Smooth muscle cell (in vitro differentiated cells): ENCODE results near the gene POU2F2. TPM values are rescaled to one million over a fixed set of nuclear protein-coding genes. Genes with fewer than 3 reads are reported as not detected.

Experiments
- DNase-seq: peaks from one replicate; lab custom pipeline; 2025; ENCODE audit not compliant: unreplicated experiment; lab: John Stamatoyannopoulos, UW
- H2AFZ ChIP-seq: fragments of 200-600 bp; sonication (generic); 2 replicates; pipeline ENCODE4 v1.6.0; 2016; ENCODE audit warnings: antibody characterized with exemption, low read depth, mild to moderate bottlenecking
- H3F3A ChIP-seq: fragments of 200-600 bp; sonication (generic); 2 replicates; pipeline ENCODE4 v1.6.0; 2017; ENCODE audit warnings: antibody characterized with exemption, low read depth
- H3K27ac ChIP-seq: fragments of 200-600 bp; sonication (generic); 2 replicates; pipeline ENCODE4 v1.5.1; 2016; ENCODE audit warnings: low read depth, mild to moderate bottlenecking
- H3K27me3 ChIP-seq: fragments of 200-600 bp; sonication (generic); 2 replicates; pipeline ENCODE4 v1.6.1; 2016; ENCODE audit warnings: low read depth, mild to moderate bottlenecking
- H3K36me3 ChIP-seq: fragments of 200-600 bp; sonication (generic); 2 replicates; pipeline ENCODE4 v1.5.1; 2016; ENCODE audit warnings: low read depth
- H3K4me1 ChIP-seq: fragments of 200-600 bp; sonication (generic); 2 replicates; pipeline ENCODE4 v1.5.1; 2016; ENCODE audit warnings: low read depth
- H3K4me2 ChIP-seq: fragments of 200-600 bp; sonication (generic); 2 replicates; pipeline ENCODE4 v1.6.0; 2016; ENCODE audit warnings: mild to moderate bottlenecking
- H3K4me3 ChIP-seq: fragments of 200-600 bp; sonication (generic); 2 replicates; pipeline ENCODE4 v1.5.1; 2016; ENCODE audit warnings: mild to moderate bottlenecking
- H3K79me2 ChIP-seq: fragments of 200-600 bp; sonication (generic); 2 replicates; pipeline ENCODE4 v1.6.0; 2016; ENCODE audit warnings: low read depth, mild to moderate bottlenecking
- H3K9ac ChIP-seq: fragments of 200-600 bp; sonication (generic); 2 replicates; pipeline ENCODE4 v1.6.0; 2016; ENCODE audit warnings: low read depth
- H3K9me3 ChIP-seq: fragments of 200-600 bp; sonication (generic); replicated peaks from 2 replicates; pipeline ENCODE4 v1.5.1; 2016; ENCODE audit warnings: low read depth
- H4K20me1 ChIP-seq: fragments of 200-600 bp; sonication (generic); 2 replicates; pipeline ENCODE4 v1.6.0; 2016; ENCODE audit warnings: low read depth
- WGBS: methylation state at CpG from one replicate; pipeline ENCODE4 v1.1.7; 2016; ENCODE audit warnings: low lambda C conversion rate; 5-methylcytosine and 5-hydroxymethylcytosine counted together
- polyA plus RNA-seq: library from polyadenylated mRNA; unstranded; fragments of >200 nt; fragmentation: Nextera tagmentation; extraction: Ambion mirVana; gene quantifications from 2 replicates; pipeline ENCODE4 v1.2.1, GENCODE V29; 2016
- total RNA-seq: library from RNA; depleted of rRNA; stranded (reverse); fragments of >200 nt; gene quantifications from 2 replicates; pipeline ENCODE4 v1.2.3, GENCODE V29; 2014
- TF ChIP-seq, protein P1 (sequence below): fragments of 200-600 bp; sonication (generic); IDR thresholded peaks from 2 replicates; pipeline ENCODE4 v1.5.1; 2017; ENCODE audit warnings: borderline replicate concordance, mild to moderate bottlenecking, antibody characterized with exemption; ENCODE audit not compliant: insufficient read depth, poor library complexity, severe bottlenecking

POU2F2 gene
- total and polyA plus RNA-seq, 2 experiments from 2014 or later: 0.99 to 6.3 TPM

DNA sequence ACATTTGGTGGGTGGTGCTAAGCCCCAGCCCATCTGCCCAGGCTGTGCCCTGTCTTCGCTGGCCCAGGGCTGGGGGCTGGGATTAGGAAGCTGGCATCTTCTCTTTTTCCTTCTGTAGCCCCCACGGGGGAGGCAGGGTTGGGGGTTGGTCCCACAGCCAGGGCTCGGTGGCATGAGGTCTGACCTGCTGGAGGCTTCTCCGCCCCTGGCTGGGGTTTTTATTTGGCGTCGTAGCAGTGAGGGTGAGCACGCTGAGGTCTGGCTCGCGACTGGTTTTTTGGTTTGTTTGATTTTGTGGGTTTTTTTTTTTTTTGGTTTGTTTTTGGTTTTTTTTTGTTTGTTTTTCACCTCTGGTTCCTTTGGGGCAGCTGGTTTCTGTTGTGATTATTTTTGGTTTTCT lies 41.6 kb downstream of the POU2F2 start:
- Histone ChIP-seq H4K20me1 (no peaks in the 10 kb centered on the region), H3K9me3 (no peaks in the 10 kb centered on the region), H3K9ac (no peak overlapping the region), H3K27ac (no peak overlapping the region), H2AFZ (no peak overlapping the region), H3K27me3 (no peaks in the 10 kb centered on the region), H3K4me3 (no peak overlapping the region), H3K79me2 (no peaks in the 10 kb centered on the region), H3F3A (no peaks in the 10 kb centered on the region), H3K4me2 (no peak overlapping the region), H3K36me3 (no peaks in the 10 kb centered on the region), H3K4me1 (peaks cover 6% of the 10 kb centered on the region)
- TF ChIP-seq, protein P1, sequence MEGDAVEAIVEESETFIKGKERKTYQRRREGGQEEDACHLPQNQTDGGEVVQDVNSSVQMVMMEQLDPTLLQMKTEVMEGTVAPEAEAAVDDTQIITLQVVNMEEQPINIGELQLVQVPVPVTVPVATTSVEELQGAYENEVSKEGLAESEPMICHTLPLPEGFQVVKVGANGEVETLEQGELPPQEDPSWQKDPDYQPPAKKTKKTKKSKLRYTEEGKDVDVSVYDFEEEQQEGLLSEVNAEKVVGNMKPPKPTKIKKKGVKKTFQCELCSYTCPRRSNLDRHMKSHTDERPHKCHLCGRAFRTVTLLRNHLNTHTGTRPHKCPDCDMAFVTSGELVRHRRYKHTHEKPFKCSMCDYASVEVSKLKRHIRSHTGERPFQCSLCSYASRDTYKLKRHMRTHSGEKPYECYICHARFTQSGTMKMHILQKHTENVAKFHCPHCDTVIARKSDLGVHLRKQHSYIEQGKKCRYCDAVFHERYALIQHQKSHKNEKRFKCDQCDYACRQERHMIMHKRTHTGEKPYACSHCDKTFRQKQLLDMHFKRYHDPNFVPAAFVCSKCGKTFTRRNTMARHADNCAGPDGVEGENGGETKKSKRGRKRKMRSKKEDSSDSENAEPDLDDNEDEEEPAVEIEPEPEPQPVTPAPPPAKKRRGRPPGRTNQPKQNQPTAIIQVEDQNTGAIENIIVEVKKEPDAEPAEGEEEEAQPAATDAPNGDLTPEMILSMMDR: no peak
- WGBS: 78% methylated on average over 9 of the region's 9 CpGs
- DNase-seq: no peak

DNA sequence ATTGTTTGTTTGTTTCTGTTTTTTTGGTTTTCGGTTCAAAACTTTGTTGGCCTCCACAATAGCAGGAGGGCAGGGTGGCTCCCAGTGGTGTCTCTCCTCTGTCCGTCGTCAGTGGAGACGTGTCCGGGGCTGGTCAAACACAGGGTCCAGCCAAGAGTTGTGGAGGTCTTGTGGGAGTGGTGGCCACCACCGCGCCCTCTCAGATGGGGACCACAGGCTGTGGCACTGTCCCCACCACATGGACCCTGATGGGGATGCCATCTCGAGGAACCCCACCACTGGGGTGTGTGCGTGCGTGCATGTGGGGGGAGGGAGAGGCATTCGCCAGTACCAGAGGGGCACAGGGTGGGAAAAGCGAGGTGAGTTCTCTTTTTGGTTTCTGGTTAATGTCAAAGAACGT lies 42.5 kb downstream of the POU2F2 start:
- no peak overlapping the region for H3K9ac ChIP-seq
- H2AFZ ChIP-seq: no peak overlapping the region
- TF ChIP-seq, protein P1: no peak
- no peak overlapping the region for H3K4me2 ChIP-seq
- no peak overlapping the region for H3K4me3 ChIP-seq
- H3F3A ChIP-seq: peaks cover 3% of the 10 kb centered on the region
- H3K4me1 ChIP-seq: peaks cover 6% of the 10 kb centered on the region
- H3K27me3 ChIP-seq: no peaks in the 10 kb centered on the region
- no peaks in the 10 kb centered on the region for H4K20me1 ChIP-seq
- 97% methylated on average over 13 of the region's 13 CpGs for WGBS
- H3K27ac ChIP-seq: no peak overlapping the region
- H3K9me3 ChIP-seq: no peaks in the 10 kb centered on the region
- no peaks in the 10 kb centered on the region for H3K36me3 ChIP-seq
- DNase-seq: no peak
- H3K79me2 ChIP-seq: no peaks in the 10 kb centered on the region

DNA sequence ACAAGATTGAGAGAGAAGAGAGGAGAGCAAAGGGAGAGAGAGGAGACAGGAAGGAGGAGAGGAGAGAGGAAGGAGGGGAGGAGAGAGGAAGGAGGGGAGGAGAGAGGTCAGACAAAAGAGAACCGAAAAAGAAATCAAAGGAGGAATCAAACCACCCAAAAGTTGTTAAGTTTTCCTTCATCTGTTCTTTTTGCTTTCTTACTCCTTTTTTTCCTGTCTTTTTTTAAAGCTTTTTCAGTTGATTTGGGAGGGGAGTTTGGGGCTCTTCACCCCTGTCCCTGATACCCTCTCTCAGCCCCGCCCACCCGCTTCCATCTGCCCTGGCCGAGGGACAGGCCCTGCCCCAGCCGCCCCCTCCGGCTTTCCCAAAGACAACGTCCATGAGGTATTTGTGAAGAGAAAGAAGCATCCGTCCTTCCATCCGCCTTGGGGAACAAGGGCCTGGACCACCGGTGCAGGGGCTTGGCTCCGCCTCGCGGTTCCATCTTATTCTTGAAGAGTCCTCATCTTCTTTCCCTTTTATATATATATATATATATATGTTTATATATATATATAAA lies 43.0 kb downstream of the POU2F2 start:
- Histone ChIP-seq H3K79me2 (no peaks in the 10 kb centered on the region), H3K9me3 (no peaks in the 10 kb centered on the region), H3K27me3 (no peaks in the 10 kb centered on the region), H3F3A (peaks cover 3% of the 10 kb centered on the region), H3K4me1 (peaks cover 6% of the 10 kb centered on the region), H3K9ac (no peak overlapping the region), H4K20me1 (no peaks in the 10 kb centered on the region), H2AFZ (peak overlapping the region; percentile 15), H3K36me3 (no peaks in the 10 kb centered on the region), H3K27ac (peak overlapping the region; percentile 80), H3K4me2 (peak overlapping the region; percentile 80), H3K4me3 (no peak overlapping the region)
- DNase-seq: no peak
- WGBS: 79% methylated on average over 13 of the region's 13 CpGs
- TF ChIP-seq, protein P1: no peak
